H1 (cell line): Measurements from ENCODE around the gene TPRA1. TPM values are rescaled to one million over a fixed set of nuclear protein-coding genes. Genes with fewer than 3 reads are reported as not detected.

Experiments
- CTCF ChIA-PET: fragments of 300-600 bp; sonication (Branson Sonifier 250); formaldehyde crosslinking; loops from one replicate; lab custom pipeline; 2021; ENCODE audit not compliant: partially characterized antibody; lab: Charles Lee
- POLR2A ChIA-PET: fragments of 300-600 bp; sonication (Branson Sonifier 250); formaldehyde crosslinking; loops from one replicate; lab custom pipeline; 2021; ENCODE audit warnings: inconsistent platforms; ENCODE audit not compliant: partially characterized antibody; lab: Charles Lee
- DNase-seq, 2 experiments: peaks; one replicate each; pipeline versions ENCODE4 v3.0.0 to v3.0.0-alpha.2; 2010 to 2022; ENCODE audit warnings: low spot score in 2 of 2, low read depth in 1 of 2, mixed read lengths in 1 of 2
- FAIRE-seq: peaks from 2 replicates; lab custom pipeline; 2011; peaks lifted over from hg19 to GRCh38; lab: Jason Lieb, UNC
- H2AFZ ChIP-seq: 2 replicates; pipeline ENCODE4 v1.8.1; 2012; ENCODE audit warnings: low read length, inconsistent platforms
- H2AK5ac ChIP-seq: 2 replicates; pipeline ENCODE4 v1.6.1; 2013; ENCODE audit warnings: low read depth, low read length
- H2BK120ac ChIP-seq: replicated peaks from 2 replicates; pipeline ENCODE3; 2013; ENCODE audit warnings: low read depth, low read length, inconsistent platforms
- H2BK12ac ChIP-seq: 2 replicates; pipeline ENCODE4 v1.6.1; 2013; ENCODE audit warnings: low read depth, low read length
- H2BK15ac ChIP-seq: 2 replicates; pipeline ENCODE4 v1.6.1; 2013; ENCODE audit warnings: low read length
- H2BK20ac ChIP-seq: 2 replicates; pipeline ENCODE4 v1.6.1; 2013; ENCODE audit warnings: low read length
- H2BK5ac ChIP-seq: 2 replicates; pipeline ENCODE4 v1.6.1; 2013; ENCODE audit warnings: low read depth, low read length
- H3K14ac ChIP-seq: 2 replicates; pipeline ENCODE4 v1.6.1; 2013; ENCODE audit warnings: inconsistent platforms; ENCODE audit not compliant: insufficient read length
- H3K18ac ChIP-seq: 2 replicates; pipeline ENCODE4 v1.6.1; 2013; ENCODE audit warnings: low read length; ENCODE audit errors: extremely low read depth
- H3K23ac ChIP-seq: 2 replicates; pipeline ENCODE4 v1.6.1; 2013; ENCODE audit warnings: inconsistent platforms; ENCODE audit not compliant: insufficient read length
- H3K23me2 ChIP-seq: 2 replicates; pipeline ENCODE4 v1.6.1; 2013; ENCODE audit warnings: low read depth, low read length
- H3K27ac ChIP-seq: 2 replicates; pipeline ENCODE4 v1.6.1; 2011; ENCODE audit warnings: low read depth, low read length, inconsistent platforms
- H3K27me3 ChIP-seq, 4 experiments: replicated peaks in 1 of 4; 1 replicate in 1 of 4; 2 replicates in 3 of 4; pipeline versions ENCODE4 v1.6.1 to v1.8.1; 2011 to 2013; ENCODE audit warnings: low read length in 3 of 4, mild to moderate bottlenecking in 3 of 4, inconsistent platforms in 2 of 4, mixed read lengths in 2 of 4, moderate library complexity in 1 of 4; ENCODE audit not compliant: control insufficient read depth in 3 of 4, insufficient read depth in 3 of 4; ENCODE audit errors: extremely low read depth in 1 of 4
- H3K36me3 ChIP-seq, 4 experiments: 2 replicates each; pipeline versions ENCODE4 v1.6.1 to v1.8.1; 2011 to 2013; ENCODE audit warnings: mild to moderate bottlenecking in 4 of 4, low read length in 3 of 4, moderate library complexity in 2 of 4, control low read depth in 1 of 4, inconsistent platforms in 1 of 4; ENCODE audit not compliant: insufficient read depth in 4 of 4, control insufficient read depth in 2 of 4
- H3K4ac ChIP-seq: replicated peaks from 2 replicates; pipeline ENCODE3; 2013; ENCODE audit warnings: low read length, low read depth, mixed read lengths, inconsistent platforms; ENCODE audit not compliant: insufficient read length
- H3K4me1 ChIP-seq, 4 experiments: replicated peaks in 1 of 4; 1 replicate in 1 of 4; 2 replicates in 3 of 4; pipeline versions ENCODE4 v1.6.1 to v1.8.1; 2011 to 2013; ENCODE audit warnings: low read length in 3 of 4, inconsistent platforms in 2 of 4, mixed read lengths in 1 of 4; ENCODE audit not compliant: insufficient read depth in 4 of 4, control insufficient read depth in 3 of 4
- H3K4me2 ChIP-seq, 2 experiments: 2 replicates each; pipeline versions ENCODE4 v1.6.1 to v1.8.1; 2011 to 2013; ENCODE audit warnings: low read depth in 2 of 2, low read length in 2 of 2, control low read depth in 1 of 2, inconsistent platforms in 1 of 2, mild to moderate bottlenecking in 1 of 2; ENCODE audit not compliant: insufficient read depth in 1 of 2
- H3K4me3 ChIP-seq, 4 experiments: fragments of 200-600, 300-600 bp in 1 of 4; sonication (generic), shearing (Covaris generic), sonication (Bioruptor Twin) in 1 of 4; 2 replicates each; pipeline versions ENCODE4 v1.5.1 to v1.8.1; 2011 to 2016; ENCODE audit warnings: low read length in 4 of 4, low read depth in 3 of 4, control low read depth in 2 of 4, inconsistent platforms in 2 of 4, mild to moderate bottlenecking in 2 of 4, mixed read lengths in 1 of 4, moderate library complexity in 1 of 4; ENCODE audit not compliant: insufficient read depth in 2 of 4; ENCODE audit errors: extremely low read depth in 1 of 4
- H3K56ac ChIP-seq: replicated peaks from 2 replicates; pipeline ENCODE3; 2013; ENCODE audit warnings: low read depth, mild to moderate bottlenecking, mixed read lengths, low read length, inconsistent platforms; ENCODE audit not compliant: insufficient read length
- H3K79me1 ChIP-seq: 2 replicates; pipeline ENCODE4 v1.6.1; 2013; ENCODE audit warnings: low read depth, low read length, control low read depth
- H3K79me2 ChIP-seq, 2 experiments: 2 replicates each; pipeline versions ENCODE4 v1.6.1 to v1.8.1; 2012 to 2013; ENCODE audit warnings: low read length in 2 of 2, mild to moderate bottlenecking in 2 of 2, inconsistent platforms in 1 of 2; ENCODE audit not compliant: insufficient read depth in 2 of 2, control insufficient read depth in 1 of 2
- H3K9ac ChIP-seq, 4 experiments: replicated peaks in 1 of 4; 1 replicate in 1 of 4; 2 replicates in 3 of 4; pipeline versions ENCODE4 v1.6.1 to v1.8.1; 2011 to 2013; ENCODE audit warnings: low read depth in 3 of 4, low read length in 3 of 4, control low read depth in 2 of 4, mild to moderate bottlenecking in 2 of 4, moderate library complexity in 2 of 4, inconsistent platforms in 1 of 4; ENCODE audit errors: extremely low read depth in 1 of 4
- H3K9me3 ChIP-seq, 2 experiments: 2 replicates each; pipeline versions ENCODE4 v1.6.1 to v1.8.1; 2012 to 2013; ENCODE audit warnings: mild to moderate bottlenecking in 2 of 2, moderate library complexity in 2 of 2, control low read depth in 1 of 2, inconsistent platforms in 1 of 2, low read depth in 1 of 2, low read length in 1 of 2, mixed read lengths in 1 of 2; ENCODE audit not compliant: insufficient read depth in 2 of 2
- H4K20me1 ChIP-seq, 2 experiments: replicated peaks in 1 of 2; 2 replicates each; pipeline versions ENCODE3 to v1.8.1; 2011 to 2013; ENCODE audit warnings: inconsistent platforms in 2 of 2, low read length in 2 of 2, mild to moderate bottlenecking in 1 of 2; ENCODE audit not compliant: insufficient read depth in 2 of 2, control insufficient read depth in 1 of 2
- H4K5ac ChIP-seq: 2 replicates; pipeline ENCODE4 v1.6.1; 2013; ENCODE audit warnings: low read length, low read depth, mixed read lengths, inconsistent platforms; ENCODE audit not compliant: insufficient read length
- H4K8ac ChIP-seq: 2 replicates; pipeline ENCODE4 v1.8.0; 2013; ENCODE audit warnings: mild to moderate bottlenecking, moderate library complexity, low read length, inconsistent platforms; ENCODE audit not compliant: insufficient read depth; ENCODE audit errors: extremely low read depth
- H4K91ac ChIP-seq: replicated peaks from 2 replicates; pipeline ENCODE3; 2013; ENCODE audit warnings: low read length, mixed read lengths, inconsistent platforms; ENCODE audit not compliant: insufficient read length
- CBX8 ChIP-seq: fragments of 300-800, 300-1000 bp; sonication (generic); IDR thresholded peaks from 2 replicates; pipeline ENCODE4 v1.7.1; 2016; ENCODE audit warnings: low read depth, low read length, borderline replicate concordance
- CREB1 ChIP-seq: IDR thresholded peaks from 2 replicates; pipeline ENCODE4 v1.6.1; 2012; ENCODE audit warnings: inconsistent platforms
- EP300 ChIP-seq, 2 experiments: IDR thresholded peaks; 1 replicate in 1 of 2; 2 replicates in 1 of 2; pipeline ENCODE4 v1.6.1; 2011 to 2012; ENCODE audit warnings: low read depth in 2 of 2, low read length in 2 of 2, mild to moderate bottlenecking in 2 of 2, borderline replicate concordance in 1 of 2, inconsistent platforms in 1 of 2, moderate library complexity in 1 of 2
- JUN ChIP-seq: IDR thresholded peaks from 2 replicates; pipeline ENCODE4 v1.6.1; 2011; ENCODE audit warnings: low read depth, mild to moderate bottlenecking, improper control_type of control experiment, low read length
- MAFK ChIP-seq: IDR thresholded peaks from 2 replicates; pipeline ENCODE4 v1.6.1; 2012; ENCODE audit warnings: low read depth, mild to moderate bottlenecking, improper control_type of control experiment, low read length
- NANOG ChIP-seq: IDR thresholded peaks from 2 replicates; pipeline ENCODE4 v1.6.1; 2011; ENCODE audit warnings: low read length, low read depth, mild to moderate bottlenecking, inconsistent platforms; ENCODE audit not compliant: insufficient read depth, poor library complexity, severe bottlenecking
- PHF8 ChIP-seq: fragments of 200-600 bp; sonication (generic); conservative IDR thresholded peaks from 2 replicates; pipeline ENCODE4 v1.7.1; 2012; ENCODE audit warnings: low read depth, mild to moderate bottlenecking, inconsistent platforms, low read length, moderate library complexity
- POU5F1 ChIP-seq: IDR thresholded peaks from 2 replicates; pipeline ENCODE4 v1.6.1; 2011; ENCODE audit warnings: low read depth, mild to moderate bottlenecking, low read length, moderate library complexity
- RNF2 ChIP-seq: fragments of 200-900, 300-1000 bp; sonication (generic); IDR thresholded peaks from 2 replicates; pipeline ENCODE4 v1.7.1; 2016; ENCODE audit warnings: borderline replicate concordance, low read depth, mild to moderate bottlenecking, antibody characterized with exemption, low read length; ENCODE audit not compliant: poor library complexity, severe bottlenecking; ENCODE audit errors: missing control alignments
- SIRT6 ChIP-seq: IDR thresholded peaks from one replicate; pipeline ENCODE4 v1.7.1; 2012; ENCODE audit warnings: low read length, inconsistent platforms
- SP2 ChIP-seq: IDR thresholded peaks from 2 replicates; pipeline ENCODE4 v1.6.1; 2012; ENCODE audit warnings: mild to moderate bottlenecking, low read length, inconsistent platforms
- WGBS, 2 experiments: shearing (Covaris generic) in 1 of 2; methylation state at CpG; one replicate each; pipeline versions ENCODE4 v1.1.6 to v1.1.7; 2013 to 2015; ENCODE audit warnings: low lambda C conversion rate in 2 of 2, mixed read lengths in 2 of 2, inconsistent platforms in 1 of 2, low coverage in 1 of 2, missing lambda C conversion rate in 1 of 2; ENCODE audit not compliant: insufficient replicate concordance in 2 of 2, insufficient coverage in 1 of 2, insufficient read length in 1 of 2; ENCODE audit errors: extremely low coverage in 1 of 2, missing lambda C conversion rate in 1 of 2; 5-methylcytosine and 5-hydroxymethylcytosine counted together
- polyA plus RNA-seq, 7 experiments: library from polyadenylated mRNA; depleted of rRNA in 3 of 7; stranded (reverse) in 5 of 7; unstranded in 2 of 7; fragments of >200 nt in 5 of 7; fragments of 200-250 nt in 2 of 7; gene quantifications; 1 replicate in 5 of 7; 2 replicates in 1 of 7; 4 replicates in 1 of 7; pipeline versions ENCODE4 v1.2.1 to v1.2.3, GENCODE V29; 2011 to 2013; ENCODE audit warnings: missing spikeins in 2 of 7, mixed read lengths in 2 of 7
- total RNA-seq: library from RNA; stranded (reverse); fragmentation: NEBNext Ultra II Directional; extraction: Animal tissue kit (Norgen Biotek cat#: 25700); gene quantifications from 2 replicates; pipeline ENCODE4 v1.2.1, GENCODE V29; 2021

The TPRA1 gene
- total and polyA plus RNA-seq, 2 of the 8 experiments (the other 6 are each of a cell fraction or from before 2014, with no cell fraction given) = 18.8 to 38.5 TPM

DNA sequence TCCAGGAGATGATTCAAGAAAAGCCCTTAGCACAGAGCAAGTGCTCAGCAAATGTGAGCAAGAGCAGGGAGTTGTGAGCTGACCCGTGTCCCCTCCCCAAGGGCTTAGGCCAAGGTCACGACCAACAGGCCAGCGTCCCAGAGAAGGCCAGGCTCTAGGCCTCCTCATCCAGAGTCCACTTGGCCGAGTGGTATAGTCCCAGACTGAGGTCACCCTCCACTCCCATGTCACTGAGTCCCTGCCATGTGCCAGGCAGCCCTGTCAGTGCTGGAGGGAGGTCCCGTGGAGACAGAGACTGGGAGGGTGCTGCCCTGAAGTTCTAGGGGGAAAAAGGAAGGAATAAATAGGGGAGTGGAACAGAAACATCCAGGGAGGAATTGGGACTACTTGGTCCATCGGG lies 44.0 kb downstream of the TPRA1 start:
- Histone ChIP-seq H4K20me1 (no peaks in the 10 kb centered on the region), H3K79me2 (no peaks in the 10 kb centered on the region), H4K5ac (no peak overlapping the region), H3K18ac (peak overlapping the region; percentile 71), H3K27me3 (peaks cover 0 to 3% (median 0%) of the 10 kb centered on the region in 4 experiments; a peak in 2 of 7 replicates), H4K91ac (peak overlapping the region; percentile 58), H3K23ac (no peak overlapping the region), H3K4ac (peak overlapping the region; percentile 39), H2BK15ac (peak overlapping the region; percentile 99), H3K56ac (no peak overlapping the region), H2BK120ac (peak overlapping the region; percentile 40), H3K9me3 (no peaks in the 10 kb centered on the region), H4K8ac (no peak overlapping the region), H3K79me1 (no peaks in the 10 kb centered on the region), H3K36me3 (no peaks in the 10 kb centered on the region), H2BK5ac (peak overlapping the region; percentile 75; the same call in 1 of the 2 replicates), H2AK5ac (peak overlapping the region; percentile 78; the same call in 1 of the 2 replicates), H3K9ac (no peak overlapping the region), H2BK20ac (peak overlapping the region; percentile 90; the same call in 1 of the 2 replicates), H2BK12ac (peak overlapping the region; percentile 80; the same call in 1 of the 2 replicates), H3K4me1 (peaks cover 0 to 11% (median 6%) of the 10 kb centered on the region in 4 experiments; a peak in 6 of 7 replicates), H3K23me2 (peaks cover 8% of the 10 kb centered on the region; the same call in 1 of the 2 replicates), H3K27ac (no peak overlapping the region), H3K4me3 (peak overlapping the region in 1 of 4 experiments; percentile 75; a peak in 1 of 8 replicates), H3K4me2 (peak overlapping the region; percentile 73 to 77; a peak in 2 of 4 replicates), H2AFZ (0 out of 2 replicates have a peak overlapping the region, but pooled peaks have one; percentile 1), H3K14ac (no peak overlapping the region)
- ChIA-PET POLR2A (interaction anchor here (1.4 kb wide), 1 partner anchor 25 kb away, joined by 3 read pairs; no protein-coding TSS in a partner anchor), CTCF (interaction anchor here (0.8 to 9.0 kb wide), 17 partner anchors 9 to 1016 kb away, joined by 3 to 69 read pairs (median 4); no protein-coding TSS in a partner anchor)
- DNase-seq (no peak), FAIRE-seq (no peak)
- 70% methylated on average over 6 of the region's 6 CpGs; no CpG with 5 or more reads in 1 of the 2 experiments for WGBS, 2 experiments
- TF ChIP-seq PHF8 = no peak
- no peak for TF ChIP-seq NANOG
- no peak for TF ChIP-seq SP2
- TF ChIP-seq CREB1 = no peak
- no peak for TF ChIP-seq MAFK
- TF ChIP-seq SIRT6 = no peak
- no peak for TF ChIP-seq CBX8
- TF ChIP-seq RNF2 = no peak
- TF ChIP-seq POU5F1 = no peak
- no peak for TF ChIP-seq EP300 (IDR thresholded peaks at IDR 0.05; ENCODE audit: borderline replicate concordance in 1 of 2, low read depth in 2 of 2, low read length in 2 of 2)
- TF ChIP-seq JUN = no peak
